HUES64 (cell line): Measurements from ENCODE around the gene ATP9B.

Experiments
- H3K27ac ChIP-seq: 2 replicates; pipeline ENCODE4 v1.7.0; 2013; ENCODE audit warnings: low read depth, low read length, inconsistent platforms
- H3K27me3 ChIP-seq: 2 replicates; pipeline ENCODE4 v1.6.1; 2013; ENCODE audit warnings: mild to moderate bottlenecking, low read length; ENCODE audit not compliant: insufficient read depth
- H3K36me3 ChIP-seq: 2 replicates; pipeline ENCODE4 v1.6.1; 2013; ENCODE audit warnings: mild to moderate bottlenecking, low read length; ENCODE audit not compliant: insufficient read depth
- H3K4me1 ChIP-seq: 2 replicates; pipeline ENCODE4 v1.6.1; 2013; ENCODE audit warnings: mild to moderate bottlenecking, low read length, moderate library complexity; ENCODE audit not compliant: insufficient read depth
- H3K4me3 ChIP-seq: 2 replicates; pipeline ENCODE4 v1.5.1; 2013; ENCODE audit warnings: mild to moderate bottlenecking, low read length, moderate library complexity
- H3K9ac ChIP-seq: 2 replicates; pipeline ENCODE4 v1.6.1; 2013; ENCODE audit warnings: mild to moderate bottlenecking, low read depth, low read length
- H3K9me3 ChIP-seq: 2 replicates; pipeline ENCODE4 v1.6.1; 2013; ENCODE audit warnings: low read depth, low read length; ENCODE audit not compliant: insufficient read depth
- WGBS: fragments of 150-250, 120-280 bp; methylation state at CpG from one replicate; pipeline ENCODE4 v1.1.7; 2013; ENCODE audit warnings: missing lambda C conversion rate; 5-methylcytosine and 5-hydroxymethylcytosine counted together

The ATP9B gene

GRCh38 chr18:79409313-79409712 lies 340.1 kb downstream of the ATP9B start:
- Histone ChIP-seq H3K4me1 (no peaks in the 10 kb centered on the region), H3K9me3 (no peaks in the 10 kb centered on the region), H3K36me3 (no peaks in the 10 kb centered on the region), H3K27me3 (no peaks in the 10 kb centered on the region), H3K27ac (no peak overlapping the region), H3K9ac (no peak overlapping the region), H3K4me3 (no peak overlapping the region)
- whole genome bisulfite sequencing, result 79% methylated on average over 3 of the region's 3 CpGs

DNA sequence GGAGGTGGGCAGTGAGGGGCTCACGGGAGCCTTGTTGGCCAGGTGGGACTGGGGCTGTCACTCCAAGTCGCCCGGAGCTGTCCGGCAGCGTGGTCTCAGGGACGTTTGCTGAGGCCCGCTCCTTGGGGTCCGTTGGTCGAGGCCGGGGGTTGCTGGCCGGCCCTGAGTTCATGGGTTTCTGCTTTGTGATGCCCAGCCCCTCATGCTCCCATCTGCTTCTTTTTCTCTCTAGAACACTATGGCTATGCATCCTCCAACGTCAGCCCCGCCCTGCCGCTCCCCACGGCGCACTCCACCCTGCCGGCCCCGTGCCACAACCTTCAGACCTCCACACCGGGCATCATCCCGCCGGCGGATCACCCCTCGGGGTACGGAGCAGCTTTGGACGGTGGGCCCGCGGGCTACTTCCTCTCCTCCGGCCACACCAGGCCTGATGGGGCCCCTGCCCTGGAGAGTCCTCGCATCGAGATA lies 341.0 kb downstream of the ATP9B start:
- Histone ChIP-seq H3K27ac (no peak overlapping the region), H3K4me1 (no peaks in the 10 kb centered on the region), H3K4me3 (no peak overlapping the region), H3K9ac (no peak overlapping the region), H3K36me3 (no peaks in the 10 kb centered on the region), H3K27me3 (no peaks in the 10 kb centered on the region), H3K9me3 (no peaks in the 10 kb centered on the region)
- WGBS, result 96% methylated on average over 30 of the region's 30 CpGs

- Histone ChIP-seq H3K9ac (no peak overlapping the region), H3K4me1 (no peaks in the 10 kb centered on the region), H3K9me3 (no peaks in the 10 kb centered on the region), H3K36me3 (no peaks in the 10 kb centered on the region), H3K27me3 (no peaks in the 10 kb centered on the region), H3K27ac (no peak overlapping the region), H3K4me3 (no peak overlapping the region)
- WGBS, result 97% methylated on average over 84 of the region's 84 CpGs
Measured at GRCh38 chr18:79410731-79411613, 341.8 kb downstream of the ATP9B start.

DNA sequence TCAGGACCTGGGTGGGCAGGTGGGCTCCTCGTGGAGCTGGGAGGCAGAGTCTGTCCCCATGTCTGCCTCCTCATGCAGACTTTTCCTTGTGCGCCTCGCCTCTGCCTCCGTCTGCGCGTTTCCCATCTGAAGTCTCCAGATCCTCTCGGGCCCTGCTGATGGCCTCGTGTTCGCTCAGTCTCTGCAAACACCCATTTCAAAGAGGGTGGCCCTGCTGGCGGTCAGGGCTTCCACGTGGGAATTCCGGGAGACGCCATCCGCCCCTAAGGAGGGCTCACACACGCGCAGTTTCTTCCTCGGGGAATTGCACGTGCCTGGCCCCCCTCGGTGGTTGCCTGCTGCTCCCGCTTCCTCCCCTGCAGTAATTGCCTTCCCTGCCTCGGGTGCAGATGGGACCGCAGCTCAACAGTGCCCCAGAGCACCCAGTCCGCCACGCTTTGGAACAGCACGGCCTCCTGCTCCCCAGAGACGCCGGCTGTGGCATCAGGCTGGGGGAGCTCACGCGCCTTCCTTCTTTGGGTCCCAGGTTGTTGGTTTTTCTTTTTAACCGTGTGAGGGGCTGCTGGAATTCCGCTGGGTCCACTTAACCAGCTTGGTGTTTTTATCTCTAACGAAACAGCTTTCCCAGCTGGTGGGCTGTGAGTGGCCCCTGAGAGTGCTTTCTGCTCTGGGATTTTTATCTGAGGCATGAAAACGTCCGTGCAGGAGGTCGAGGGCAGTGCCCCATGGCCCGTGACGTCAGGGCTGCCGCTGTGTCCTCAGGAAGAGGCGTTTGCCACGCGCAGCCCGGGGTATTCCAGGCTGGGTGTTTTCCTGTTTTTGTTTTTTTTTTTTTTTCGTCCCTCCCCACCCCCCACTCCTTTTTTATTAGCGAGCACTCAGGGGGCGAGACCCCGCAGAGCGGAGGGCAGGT lies 342.7 kb downstream of the ATP9B start:
- Histone ChIP-seq H3K4me1 (no peaks in the 10 kb centered on the region), H3K9ac (no peak overlapping the region), H3K27me3 (no peaks in the 10 kb centered on the region), H3K9me3 (no peaks in the 10 kb centered on the region), H3K36me3 (no peaks in the 10 kb centered on the region), H3K4me3 (no peak overlapping the region), H3K27ac (no peak overlapping the region)
- 82% methylated on average over 45 of the region's 47 CpGs for WGBS

DNA sequence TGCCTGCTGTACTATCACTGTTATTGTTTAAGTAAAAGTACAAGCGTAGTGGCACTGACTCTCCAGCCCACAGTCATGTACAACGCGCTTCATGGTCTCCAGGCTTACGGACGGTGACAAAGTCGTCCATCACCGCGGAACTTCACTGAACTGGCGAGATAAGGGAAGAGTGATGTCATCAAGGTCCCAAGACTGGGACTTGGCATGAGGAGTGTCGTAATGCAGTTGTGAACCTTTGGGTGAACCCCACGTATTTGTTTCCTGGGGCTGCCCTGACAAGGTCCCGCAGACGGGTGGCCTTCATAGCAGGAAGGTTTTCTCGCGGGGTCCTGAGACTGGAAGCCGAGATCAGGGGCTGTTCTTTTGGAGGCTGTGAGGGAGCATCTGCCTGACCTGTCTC lies 343.8 kb downstream of the ATP9B start:
- Histone ChIP-seq H3K9me3 (no peaks in the 10 kb centered on the region), H3K27me3 (no peaks in the 10 kb centered on the region), H3K4me1 (no peaks in the 10 kb centered on the region), H3K9ac (no peak overlapping the region), H3K36me3 (no peaks in the 10 kb centered on the region), H3K4me3 (no peak overlapping the region), H3K27ac (no peak overlapping the region)
- WGBS, result 98% methylated on average over 16 of the region's 16 CpGs

- WGBS, result 96% methylated on average over 16 of the region's 16 CpGs
- no peaks in the 10 kb centered on the region for H3K27me3 ChIP-seq
- H3K4me1 ChIP-seq, result no peaks in the 10 kb centered on the region
- H3K27ac ChIP-seq, result no peak overlapping the region
- H3K4me3 ChIP-seq, result no peak overlapping the region
- no peaks in the 10 kb centered on the region for H3K36me3 ChIP-seq
- H3K9me3 ChIP-seq, result no peaks in the 10 kb centered on the region
- H3K9ac ChIP-seq, result no peak overlapping the region
Measured at GRCh38 chr18:79413426-79413825, 344.2 kb downstream of the ATP9B start.

DNA sequence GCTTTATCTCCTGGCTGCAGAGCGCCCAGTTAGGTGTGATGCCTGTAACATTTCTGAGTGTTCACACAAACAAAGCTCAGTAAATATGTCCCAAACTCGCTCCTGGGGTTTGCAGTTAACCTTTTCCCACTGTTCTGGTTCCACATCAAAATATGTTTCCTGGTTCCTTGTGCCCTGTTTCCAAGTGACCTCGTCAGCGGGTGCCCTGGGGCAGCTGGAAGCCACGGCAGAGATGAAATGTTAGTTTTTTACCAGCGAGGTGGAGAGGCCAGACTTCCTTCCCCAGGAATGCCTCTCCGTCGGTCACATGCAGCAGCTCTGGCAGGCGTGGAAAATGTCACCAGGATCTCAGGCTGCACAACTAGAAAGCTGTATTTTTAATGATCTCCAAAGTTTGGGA lies 344.7 kb downstream of the ATP9B start:
- Histone ChIP-seq H3K9ac (no peak overlapping the region), H3K27me3 (no peaks in the 10 kb centered on the region), H3K27ac (no peak overlapping the region), H3K4me1 (no peaks in the 10 kb centered on the region), H3K9me3 (no peaks in the 10 kb centered on the region), H3K4me3 (no peak overlapping the region), H3K36me3 (no peaks in the 10 kb centered on the region)
- WGBS, result 95% methylated on average over 9 of the region's 9 CpGs

DNA sequence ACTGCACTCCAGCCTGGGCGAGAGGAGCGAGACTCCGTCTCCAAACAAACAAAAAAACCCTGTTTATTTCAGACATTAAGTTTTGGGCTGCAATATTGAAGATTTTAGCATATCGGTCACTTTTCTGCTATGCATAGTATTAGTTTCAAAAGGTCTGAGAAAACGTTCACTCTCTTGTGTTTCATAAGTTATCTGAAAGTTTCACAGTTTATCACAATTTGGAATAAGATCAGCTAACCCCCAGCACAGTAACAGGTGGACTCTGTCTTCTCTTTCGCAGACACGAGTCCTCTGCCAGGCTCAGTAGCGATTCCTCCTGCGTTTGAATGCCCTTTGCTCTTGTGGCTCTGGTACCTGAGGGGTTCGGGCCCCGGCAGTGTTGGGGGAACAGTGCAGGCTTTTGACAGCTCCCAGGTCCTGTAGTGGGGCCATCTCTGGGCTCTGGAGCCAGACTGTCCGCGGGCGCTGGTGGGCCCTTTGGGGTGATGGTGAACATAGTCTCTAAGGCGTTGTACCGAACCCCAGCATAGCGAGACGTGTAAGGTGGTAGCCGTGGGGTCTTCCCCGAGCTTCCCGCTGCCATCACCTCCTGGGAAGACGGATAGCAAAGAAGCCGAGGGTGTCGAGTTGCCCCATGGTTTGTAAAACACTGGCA lies 347.0 kb downstream of the ATP9B start:
- Histone ChIP-seq H3K9ac (no peak overlapping the region), H3K4me1 (no peaks in the 10 kb centered on the region), H3K27ac (no peak overlapping the region), H3K9me3 (no peaks in the 10 kb centered on the region), H3K27me3 (no peaks in the 10 kb centered on the region), H3K36me3 (no peaks in the 10 kb centered on the region), H3K4me3 (no peak overlapping the region)
- WGBS, result 87% methylated on average over 24 of the region's 24 CpGs

DNA sequence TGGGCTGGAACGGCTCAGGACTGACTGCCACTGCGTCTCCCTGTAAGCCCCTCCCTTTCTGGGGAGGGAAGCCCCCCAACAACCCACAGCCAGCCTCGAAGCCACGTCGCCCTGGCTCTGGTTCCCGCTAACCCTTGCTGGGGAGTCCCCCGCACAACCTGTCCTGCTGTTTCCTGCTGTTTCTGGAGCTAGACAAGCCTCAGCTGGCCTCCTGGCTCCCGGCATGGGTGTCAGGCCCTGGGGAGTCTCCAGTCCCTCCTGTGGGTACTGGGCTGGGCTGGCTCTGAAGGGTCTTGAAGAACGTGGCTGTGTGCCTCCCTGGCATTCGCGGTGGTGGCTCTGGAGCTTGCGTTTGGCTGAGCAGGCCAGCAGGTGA lies 347.5 kb downstream of the ATP9B start:
- Histone ChIP-seq H3K9ac (no peak overlapping the region), H3K4me3 (no peak overlapping the region), H3K27ac (no peak overlapping the region), H3K4me1 (no peaks in the 10 kb centered on the region), H3K36me3 (no peaks in the 10 kb centered on the region), H3K9me3 (no peaks in the 10 kb centered on the region), H3K27me3 (no peaks in the 10 kb centered on the region)
- WGBS, result 93% methylated on average over 12 of the region's 12 CpGs

DNA sequence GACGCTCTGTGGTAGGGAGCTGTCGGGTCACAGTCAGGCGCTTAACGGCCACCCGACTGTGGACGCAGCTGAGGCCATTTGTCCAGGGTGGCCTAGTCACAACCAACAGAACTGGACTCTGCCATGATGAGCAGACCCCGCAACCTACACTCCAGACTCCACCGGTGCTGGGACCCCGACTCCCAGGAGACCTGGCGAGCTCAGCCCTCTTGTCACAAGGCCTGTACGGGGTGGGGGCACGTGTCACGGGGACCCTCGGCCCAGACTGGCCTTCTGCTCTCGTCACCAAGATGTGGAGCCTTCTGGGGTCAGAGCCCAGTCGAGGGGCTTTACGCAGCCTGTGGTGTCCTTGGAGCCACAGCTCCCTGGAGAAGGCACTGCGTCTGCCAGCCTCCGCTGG lies 349.0 kb downstream of the ATP9B start:
- Histone ChIP-seq H3K27ac (no peak overlapping the region), H3K4me3 (no peak overlapping the region), H3K36me3 (no peaks in the 10 kb centered on the region), H3K4me1 (no peaks in the 10 kb centered on the region), H3K9ac (no peak overlapping the region), H3K9me3 (no peaks in the 10 kb centered on the region), H3K27me3 (no peaks in the 10 kb centered on the region)
- WGBS, result 96% methylated on average over 19 of the region's 19 CpGs

DNA sequence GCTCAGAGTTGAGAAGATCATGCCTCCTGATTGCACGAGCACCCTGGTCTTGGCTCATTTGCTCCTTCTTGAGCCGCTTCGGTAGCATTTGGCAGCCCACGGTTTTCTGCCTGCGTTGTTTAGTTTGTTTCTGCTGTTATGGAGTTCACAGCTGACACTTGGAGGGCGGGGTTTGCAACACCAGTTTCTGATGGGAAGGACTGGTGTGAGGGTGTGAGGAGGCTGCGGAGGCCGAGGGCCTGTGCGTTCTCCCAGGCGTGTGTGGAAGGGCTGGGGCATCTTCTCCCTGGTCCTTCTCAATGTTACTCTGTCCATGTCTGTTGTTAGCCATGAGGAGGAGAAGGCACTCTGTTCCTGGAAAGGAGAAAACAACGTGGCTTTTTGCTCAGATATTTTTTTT lies 349.4 kb downstream of the ATP9B start:
- no peaks in the 10 kb centered on the region for H3K9me3 ChIP-seq
- no peaks in the 10 kb centered on the region for H3K4me1 ChIP-seq
- H3K27ac ChIP-seq, result no peak overlapping the region
- H3K9ac ChIP-seq, result no peak overlapping the region
- H3K4me3 ChIP-seq, result no peak overlapping the region
- H3K36me3 ChIP-seq, result no peaks in the 10 kb centered on the region
- no peaks in the 10 kb centered on the region for H3K27me3 ChIP-seq
- 94% methylated on average over 11 of the region's 11 CpGs for WGBS
